ENCODE results near the gene ADAMTSL4. TPM values are rescaled to one million over a fixed set of nuclear protein-coding genes. Genes with fewer than 3 reads are reported as not detected.
A peak's percentile ranks its signal among the peaks of the same experiment; 100 is the strongest.

Gene ADAMTSL4
- total RNA-seq (35.5 TPM), polyA plus RNA-seq (144 TPM)

GRCh38 chr1:150548632-150549495 lies at the start of gene ADAMTSL4:
ADAMTSL4 (plus strand) TSS chr1:150549408; CDS start chr1:150552289, 2,881 bp downstream.
- H3K4me1 ChIP-seq (ENCODE audit: insufficient read depth): no peaks in the 10 kb centered on the region
- DNase-seq (ENCODE audit: extremely low spot score): no peak
- H3K36me3 ChIP-seq (ENCODE audit: insufficient read depth): no peaks in the 10 kb centered on the region
- H3K27ac ChIP-seq (ENCODE audit: low read depth): peak within 1 kb of the TSS; percentile 69
- WGBS: under 1% methylated on average over 91 of the region's 91 CpGs
- H3K4me3 ChIP-seq (ENCODE audit: low read depth, low read length): peak within 1 kb of the TSS; percentile 69

- Histone ChIP-seq H3K4me3 (ENCODE audit: low read depth, low read length) (no peak overlapping the region), H3K36me3 (ENCODE audit: insufficient read depth) (peaks cover 4% of the 10 kb centered on the region), H3K27ac (ENCODE audit: low read depth) (no peak overlapping the region), H3K4me1 (ENCODE audit: insufficient read depth) (no peaks in the 10 kb centered on the region)
- WGBS: 93% methylated on average over 6 of the region's 6 CpGs
- DNase-seq (ENCODE audit: extremely low spot score): no peak
Observed at GRCh38 chr1:150505431-150505830, 43.8 kb upstream of the ADAMTSL4 start.

- 42% methylated on average over 7 of the region's 7 CpGs for WGBS
- H3K27ac ChIP-seq (ENCODE audit: low read depth): peak within 1 kb of the TSS; percentile 44
- H3K4me1 ChIP-seq (ENCODE audit: insufficient read depth): no peaks in the 10 kb centered on the region
- peaks cover 4% of the 10 kb centered on the region for H3K36me3 ChIP-seq (ENCODE audit: insufficient read depth)
- no peak within 1 kb of the TSS for H3K4me3 ChIP-seq (ENCODE audit: low read depth, low read length)
- DNase-seq (ENCODE audit: extremely low spot score): no peak
Observed at GRCh38 chr1:150507912-150508864, 41.0 kb upstream of the ADAMTSL4 start, which contains the start of gene ECM1. ECM1 (plus strand) TSS chr1:150508109; CDS start chr1:150508210, 101 bp downstream.

- Histone ChIP-seq H3K4me1 (ENCODE audit: insufficient read depth) (no peaks in the 10 kb centered on the region), H3K36me3 (ENCODE audit: insufficient read depth) (peaks cover 4% of the 10 kb centered on the region), H3K27ac (ENCODE audit: low read depth) (no peak overlapping the region), H3K4me3 (ENCODE audit: low read depth, low read length) (no peak overlapping the region)
- WGBS: 62% methylated on average over 4 of the region's 4 CpGs
- DNase-seq (ENCODE audit: extremely low spot score): no peak
Observed at GRCh38 chr1:150508982-150509381, 40.2 kb upstream of the ADAMTSL4 start.

GRCh38 chr1:150511551-150511950 lies 37.7 kb upstream of the ADAMTSL4 start:
- WGBS: 94% methylated on average over 12 of the region's 12 CpGs
- H3K4me3 ChIP-seq (ENCODE audit: low read depth, low read length): no peak overlapping the region
- no peak overlapping the region for H3K27ac ChIP-seq (ENCODE audit: low read depth)
- no peak for DNase-seq (ENCODE audit: extremely low spot score)
- no peaks in the 10 kb centered on the region for H3K36me3 ChIP-seq (ENCODE audit: insufficient read depth)
- H3K4me1 ChIP-seq (ENCODE audit: insufficient read depth): no peaks in the 10 kb centered on the region

GRCh38 chr1:150511985-150512660 lies 37.1 kb upstream of the ADAMTSL4 start:
- no peak overlapping the region for H3K4me3 ChIP-seq (ENCODE audit: low read depth, low read length)
- H3K27ac ChIP-seq (ENCODE audit: low read depth): no peak overlapping the region
- H3K4me1 ChIP-seq (ENCODE audit: insufficient read depth): no peaks in the 10 kb centered on the region
- no peaks in the 10 kb centered on the region for H3K36me3 ChIP-seq (ENCODE audit: insufficient read depth)
- no peak for DNase-seq (ENCODE audit: extremely low spot score)
- WGBS: 87% methylated on average over 17 of the region's 17 CpGs

GRCh38 chr1:150512846-150513245 lies 36.4 kb upstream of the ADAMTSL4 start:
- no peak for DNase-seq (ENCODE audit: extremely low spot score)
- Histone ChIP-seq H3K4me3 (ENCODE audit: low read depth, low read length) (no peak overlapping the region), H3K4me1 (ENCODE audit: insufficient read depth) (no peaks in the 10 kb centered on the region), H3K27ac (ENCODE audit: low read depth) (no peak overlapping the region), H3K36me3 (ENCODE audit: insufficient read depth) (no peaks in the 10 kb centered on the region)
- WGBS: 44% methylated on average over 2 of the region's 2 CpGs

- Histone ChIP-seq H3K4me1 (ENCODE audit: insufficient read depth) (no peaks in the 10 kb centered on the region), H3K27ac (ENCODE audit: low read depth) (no peak overlapping the region), H3K4me3 (ENCODE audit: low read depth, low read length) (no peak overlapping the region), H3K36me3 (ENCODE audit: insufficient read depth) (no peaks in the 10 kb centered on the region)
- WGBS: 71% methylated on average over 7 of the region's 7 CpGs
- DNase-seq (ENCODE audit: extremely low spot score): no peak
Observed at GRCh38 chr1:150513351-150513791, 35.8 kb upstream of the ADAMTSL4 start.

- WGBS: 91% methylated on average over 9 of the region's 9 CpGs
- Histone ChIP-seq H3K36me3 (ENCODE audit: insufficient read depth) (no peaks in the 10 kb centered on the region), H3K4me3 (ENCODE audit: low read depth, low read length) (no peak overlapping the region), H3K4me1 (ENCODE audit: insufficient read depth) (no peaks in the 10 kb centered on the region), H3K27ac (ENCODE audit: low read depth) (no peak overlapping the region)
- DNase-seq (ENCODE audit: extremely low spot score): no peak
Observed at GRCh38 chr1:150514260-150514659, 34.9 kb upstream of the ADAMTSL4 start.

- WGBS: 23% methylated on average over 21 of the region's 21 CpGs
- Histone ChIP-seq H3K27ac (ENCODE audit: low read depth) (no peak overlapping the region), H3K4me1 (ENCODE audit: insufficient read depth) (no peaks in the 10 kb centered on the region), H3K4me3 (ENCODE audit: low read depth, low read length) (peak overlapping the region; percentile 55), H3K36me3 (ENCODE audit: insufficient read depth) (no peaks in the 10 kb centered on the region)
- no peak for DNase-seq (ENCODE audit: extremely low spot score)
Observed at GRCh38 chr1:150514913-150515327, 34.3 kb upstream of the ADAMTSL4 start.

GRCh38 chr1:150515328-150516049 lies 33.7 kb upstream of the ADAMTSL4 start, which contains the start of gene FALEC:
FALEC (plus strand) TSS chr1:150515752.
- peak; percentile 85 for DNase-seq (ENCODE audit: extremely low spot score)
- peak within 1 kb of the TSS; percentile 55 for H3K4me3 ChIP-seq (ENCODE audit: low read depth, low read length)
- under 1% methylated on average over 54 of the region's 54 CpGs for WGBS
- no peaks in the 10 kb centered on the region for H3K36me3 ChIP-seq (ENCODE audit: insufficient read depth)
- H3K27ac ChIP-seq (ENCODE audit: low read depth): no peak within 1 kb of the TSS
- no peaks in the 10 kb centered on the region for H3K4me1 ChIP-seq (ENCODE audit: insufficient read depth)

- no peak for DNase-seq (ENCODE audit: extremely low spot score)
Observed at GRCh38 chr1:150516050-150516591, 33.1 kb upstream of the ADAMTSL4 start.

More at GRCh38 chr1:150516050-150516591, 33.1 kb upstream of the ADAMTSL4 start:
- no peaks in the 10 kb centered on the region for H3K36me3 ChIP-seq (ENCODE audit: insufficient read depth)
- no peak overlapping the region for H3K27ac ChIP-seq (ENCODE audit: low read depth)
- H3K4me1 ChIP-seq (ENCODE audit: insufficient read depth): no peaks in the 10 kb centered on the region
- H3K4me3 ChIP-seq (ENCODE audit: low read depth, low read length): peak overlapping the region; percentile 55
- 1% methylated on average over 19 of the region's 19 CpGs for WGBS

Measured in urinary bladder (tissue), 4 donors.